GM23338 (cell line): ENCODE measurements around the gene TRIOBP. TPM values are rescaled to one million over a fixed set of nuclear protein-coding genes. Genes with fewer than 3 reads are reported as not detected.
"Not testable (repeated sequence)": the region's sequence is repeated elsewhere in the genome, so short reads cannot be mapped to it uniquely, and the experiment has no call there.

Experiments used
- ATAC-seq: fragments of 200-7000 bp; cut with Tn5 transposase; 3 replicates; pipeline ENCODE4 v1.9.1; 2020
- DNase-seq: peaks from one replicate; pipeline ENCODE4 v3.0.0-alpha.2; 2015; ENCODE audit warnings: low spot score
- H2AFZ ChIP-seq: fragments of 200-600 bp; sonication (generic); 2 replicates; pipeline ENCODE4 v1.8.0; 2016; ENCODE audit warnings: antibody characterized with exemption, mild to moderate bottlenecking, moderate library complexity
- H3F3A ChIP-seq: fragments of 200-600 bp; sonication (generic); replicated peaks from 2 replicates; pipeline ENCODE4 v1.8.0; 2017; ENCODE audit warnings: antibody characterized with exemption, mixed run types, low read depth
- H3K27ac ChIP-seq: fragments of 200-600 bp; sonication (generic); 2 replicates; pipeline ENCODE4 v1.6.1; 2016; ENCODE audit warnings: low read depth
- H3K27me3 ChIP-seq: fragments of 200-600 bp; sonication (generic); 2 replicates; pipeline ENCODE4 v1.8.0; 2016; ENCODE audit warnings: mild to moderate bottlenecking, mixed run types, moderate library complexity; ENCODE audit not compliant: insufficient read depth
- H3K36me3 ChIP-seq: fragments of 200-600 bp; sonication (generic); 2 replicates; pipeline ENCODE4 v1.8.0; 2016; ENCODE audit warnings: mild to moderate bottlenecking; ENCODE audit not compliant: insufficient read depth
- H3K4me1 ChIP-seq: fragments of 200-600 bp; sonication (generic); 2 replicates; pipeline ENCODE4 v1.8.0; 2016; ENCODE audit warnings: mild to moderate bottlenecking, moderate library complexity; ENCODE audit not compliant: insufficient read depth
- H3K4me2 ChIP-seq: fragments of 200-600 bp; sonication (generic); 2 replicates; pipeline ENCODE4 v1.7.1; 2017; ENCODE audit warnings: mixed run types
- H3K4me3 ChIP-seq: fragments of 200-600 bp; sonication (generic); 2 replicates; pipeline ENCODE4 v1.6.1; 2016; ENCODE audit warnings: mixed run types
- H3K79me2 ChIP-seq: fragments of 200-600 bp; sonication (generic); replicated peaks from 2 replicates; pipeline ENCODE4 v1.8.0; 2017; ENCODE audit warnings: mild to moderate bottlenecking; ENCODE audit not compliant: insufficient read depth
- H3K9me2 ChIP-seq: fragments of 200-600 bp; sonication (generic); 2 replicates; pipeline ENCODE4 v1.8.0; 2017; ENCODE audit not compliant: insufficient read depth
- H4K20me1 ChIP-seq: fragments of 200-600 bp; sonication (generic); replicated peaks from 2 replicates; pipeline ENCODE4 v1.8.0; 2017; ENCODE audit warnings: mild to moderate bottlenecking; ENCODE audit not compliant: insufficient read depth
- H3K27ac Mint-ChIP-seq: 2 replicates; pipeline ENCODE4 v1.8.0; 2020; ENCODE audit warnings: inconsistent platforms, mild to moderate bottlenecking, moderate library complexity, mixed read lengths
- H3K27me3 Mint-ChIP-seq: 3 replicates; pipeline ENCODE4 v1.8.0; 2022; ENCODE audit warnings: low read depth, mild to moderate bottlenecking, moderate library complexity, mixed read lengths, inconsistent platforms; ENCODE audit not compliant: insufficient read depth, poor library complexity
- H3K36me3 Mint-ChIP-seq: 3 replicates; pipeline ENCODE4 v1.8.0; 2021; ENCODE audit warnings: low read depth, mild to moderate bottlenecking, inconsistent platforms, moderate library complexity, mixed read lengths
- H3K4me1 Mint-ChIP-seq: 3 replicates; pipeline ENCODE4 v1.8.0; 2020; ENCODE audit warnings: mild to moderate bottlenecking, inconsistent platforms, mixed read lengths
- H3K4me3 Mint-ChIP-seq: 3 replicates; pipeline ENCODE4 v1.8.0; 2021; ENCODE audit warnings: moderate library complexity, mild to moderate bottlenecking, inconsistent platforms, mixed read lengths
- H3K9me3 Mint-ChIP-seq: 3 replicates; pipeline ENCODE4 v1.8.0; 2020; ENCODE audit warnings: moderate library complexity, mild to moderate bottlenecking, inconsistent platforms, mixed read lengths
- CREB1 ChIP-seq: fragments of 250-450 bp; sonication (Bioruptor Pico); IDR thresholded peaks from 2 replicates; pipeline ENCODE4 v1.5.0; 2020; ENCODE audit warnings: low read depth, mild to moderate bottlenecking, moderate library complexity
- CTCF ChIP-seq, 2 experiments: fragments of 200-600 bp in 1 of 2; sonication (generic) in 1 of 2; conservative IDR thresholded peaks; 2 replicates each; pipeline versions ENCODE4 v1.5.1 to v1.6.1; 2016 to 2017; ENCODE audit warnings: antibody characterized with exemption in 2 of 2, low read depth in 2 of 2, mild to moderate bottlenecking in 2 of 2, moderate library complexity in 1 of 2
- EZH2 ChIP-seq: fragments of 200-600 bp; sonication (generic); IDR thresholded peaks from one replicate; pipeline ENCODE4 v1.8.0; 2017; ENCODE audit warnings: antibody characterized with exemption, mild to moderate bottlenecking, low read depth; ENCODE audit not compliant: unreplicated experiment
- EZH2phosphoT487 ChIP-seq: fragments of 200-600 bp; sonication (generic); IDR thresholded peaks from one replicate; pipeline ENCODE4 v1.8.1; 2018; ENCODE audit warnings: antibody characterized with exemption; ENCODE audit not compliant: unreplicated experiment
- JUNB ChIP-seq: IDR thresholded peaks from one replicate; pipeline ENCODE4 v1.6.1; 2016; ENCODE audit warnings: antibody characterized with exemption; ENCODE audit not compliant: unreplicated experiment
- POLR2AphosphoS5 ChIP-seq: IDR thresholded peaks from 2 replicates; pipeline ENCODE4 v1.6.1; 2016; ENCODE audit warnings: antibody characterized with exemption, low read depth
- STAT1 ChIP-seq: IDR thresholded peaks from one replicate; pipeline ENCODE4 v1.6.1; 2016; ENCODE audit warnings: antibody characterized with exemption; ENCODE audit not compliant: unreplicated experiment
- ZNF331 ChIP-seq: fragments of 250-450 bp; sonication (Bioruptor Pico); IDR thresholded peaks from 2 replicates; pipeline ENCODE4 v1.5.0; 2020; ENCODE audit warnings: low read depth, mild to moderate bottlenecking, moderate library complexity
- ZNF462 ChIP-seq: fragments of 250-450 bp; sonication (Bioruptor Pico); IDR thresholded peaks from 2 replicates; pipeline ENCODE4 v1.5.0; 2020; ENCODE audit warnings: mild to moderate bottlenecking, moderate library complexity
- polyA plus RNA-seq: library from polyadenylated mRNA; unstranded; fragments of >200 nt; fragmentation: Nextera tagmentation; extraction: Ambion mirVana; gene quantifications from 2 replicates; pipeline ENCODE4 v1.2.1, GENCODE V29; 2016
- total RNA-seq: library from RNA; depleted of rRNA; stranded (reverse); fragments of >200 nt; shearing (Covaris generic); gene quantifications from 2 replicates; pipeline ENCODE4 v1.2.3, GENCODE V29; 2014

Gene TRIOBP
- total and polyA plus RNA-seq, 2 experiments from 2014 or later = 21.4 to 48.4 TPM

GRCh38 chr22:37796079-37796478 lies 99.2 kb downstream of the TRIOBP start (continued):
- TF ChIP-seq CTCF (conservative IDR thresholded peaks at IDR 0.05; ENCODE audit: low read depth in 2 of 2) = no peak

- H3K27ac ChIP-seq, H3K36me3 ChIP-seq, H3K4me3 ChIP-seq, H3K4me3 Mint-ChIP-seq, H3K36me3 Mint-ChIP-seq, H3F3A ChIP-seq, DNase-seq, H3K4me1 Mint-ChIP-seq, H3K79me2 ChIP-seq, ATAC-seq, H2AFZ ChIP-seq, H3K4me2 ChIP-seq, H3K9me2 ChIP-seq, H4K20me1 ChIP-seq, H3K4me1 ChIP-seq, H3K9me3 Mint-ChIP-seq, H3K27ac Mint-ChIP-seq: not testable (repeated sequence)
- peaks cover 33% of the 10 kb centered on the region; the same call in 1 of the 2 replicates for H3K27me3 ChIP-seq
- peaks cover 18% of the 10 kb centered on the region for H3K27me3 Mint-ChIP-seq
These were observed 100.4 kb downstream of the TRIOBP start for GRCh38 chr22:37797259-37797658.

GRCh38 chr22:37797874-37798500 lies 101.1 kb downstream of the TRIOBP start:
- Histone ChIP-seq H3K4me1 (no peaks in the 10 kb centered on the region), H4K20me1 (no peaks in the 10 kb centered on the region), H3K4me2 (no peak overlapping the region), H3F3A (no peaks in the 10 kb centered on the region), H3K9me2 (no peaks in the 10 kb centered on the region), H3K4me3 (no peak overlapping the region), H3K27ac (no peak overlapping the region), H3K27me3 (peaks cover 36% of the 10 kb centered on the region), H2AFZ (no peak overlapping the region; the same call in 1 of the 2 replicates), H3K79me2 (no peaks in the 10 kb centered on the region), H3K36me3 (no peaks in the 10 kb centered on the region)
- no peak for DNase-seq
- Mint-ChIP-seq H3K27ac (no peak overlapping the region), H3K9me3 (no peaks in the 10 kb centered on the region), H3K4me1 (peaks cover 3% of the 10 kb centered on the region), H3K27me3 (peaks cover 22% of the 10 kb centered on the region), H3K36me3 (no peaks in the 10 kb centered on the region), H3K4me3 (no peak overlapping the region)
- ATAC-seq = no peak
- no peak for TF ChIP-seq CREB1 (CRISPR knock-in tag)
- no peak for TF ChIP-seq POLR2AphosphoS5
- TF ChIP-seq CTCF (conservative IDR thresholded peaks at IDR 0.05; ENCODE audit: low read depth in 2 of 2) = no peak
- TF ChIP-seq EZH2phosphoT487 = no peak
- no peak for TF ChIP-seq ZNF462 (CRISPR knock-in tag)
- TF ChIP-seq STAT1 = no peak
- TF ChIP-seq EZH2 = no peak
- no peak for TF ChIP-seq ZNF331
- no peak for TF ChIP-seq JUNB
